Measurements from ENCODE around the gene VMO1. TPM values are rescaled to one million over a fixed set of nuclear protein-coding genes. Genes with fewer than 3 reads are reported as not detected.

Gene VMO1
- total and polyA plus RNA-seq, 9 of the 15 experiments (the other 6 are each of a cell fraction or from before 2014, with no cell fraction given), result 0.31 TPM; not detected in 8

- ChIA-PET POLR2A (no interaction called here), CTCF (ENCODE audit: low intra/inter-chr PET ratio) (no interaction called here)
- BruUV-seq (replicated peaks), result no TSS peak
- Histone ChIP-seq H3K9me3 (replicated peaks; ENCODE audit: control insufficient read depth, insufficient read depth, low read depth, low read length) (no peaks in the 10 kb centered on the region), H3K9me1 (ENCODE audit: control insufficient read depth, insufficient read depth, low read length) (no peaks in the 10 kb centered on the region), H3K79me2 (ENCODE audit: control insufficient read depth, insufficient read depth, low read length) (no peaks in the 10 kb centered on the region), H3K4me1 (replicated peaks in 1 of 2; ENCODE audit: control insufficient read depth in 2 of 2, insufficient read depth in 2 of 2, low read length in 2 of 2) (no peaks in the 10 kb centered on the region), H4K20me1 (replicated peaks; ENCODE audit: control insufficient read depth, insufficient read depth, low read length) (no peaks in the 10 kb centered on the region), H3K36me3 (ENCODE audit: control insufficient read depth, insufficient read depth, low read length) (no peaks in the 10 kb centered on the region), H3K4me3 (no peak overlapping the region), H3K27me3 (ENCODE audit: control insufficient read depth in 2 of 2, insufficient read depth in 2 of 2, low read length in 2 of 2) (peaks cover 9 to 10% of the 10 kb centered on the region in 2 experiments; a peak in 4 of 5 replicates), H3K27ac (ENCODE audit: extremely low read depth, low read depth, low read length) (no peak overlapping the region), H3K9ac (ENCODE audit: insufficient read depth in 1 of 2, low read depth in 2 of 2, low read length in 2 of 2) (no peak overlapping the region), H2AFZ (ENCODE audit: low read depth, low read length) (no peak overlapping the region), H3K4me2 (ENCODE audit: insufficient read depth, low read length) (no peak overlapping the region)
- in situ Hi-C loops (cut with MboI), result no loop called here
- DNase-seq (ENCODE audit: extremely low read depth in 1 of 4, low spot score in 3 of 4), result no peak
- ATAC-seq, result no peak
- FAIRE-seq, result no peak
- intact Hi-C loops (cut with micrococcal nuclease), result no loop called here
- no peak for TF ChIP-seq PYGO2 (tag; IDR thresholded peaks at IDR 0.05)
- TF ChIP-seq ZNF212 (CRISPR knock-in tag; IDR thresholded peaks at IDR 0.05), result no peak
- no peak for TF ChIP-seq FOXP4 (CRISPR knock-in tag; IDR thresholded peaks at IDR 0.05; ENCODE audit: borderline replicate concordance)
- no peak for TF ChIP-seq ZNF24 (IDR thresholded peaks at IDR 0.05)
- no peak for TF ChIP-seq DLX4 (CRISPR knock-in tag; IDR thresholded peaks at IDR 0.05)
- no peak for TF ChIP-seq RFX1 (IDR thresholded peaks at IDR 0.05)
- 0% methylated on average over 2 of the region's 3 CpGs for WGBS (ENCODE audit: insufficient coverage, low coverage, missing lambda C conversion rate)
Measured at GRCh38 chr17:4766201-4766600, 20.0 kb downstream of the VMO1 start.
